Progenitor cell of endocrine pancreas (in vitro differentiated cells): ENCODE measurements around the gene SEC61G. TPM values are rescaled to one million over a fixed set of nuclear protein-coding genes. Genes with fewer than 3 reads are reported as not detected.

Experiments
- DNase-seq: peaks from one replicate; pipeline ENCODE4 v3.0.0; 2021; ENCODE audit warnings: low spot score; ENCODE audit not compliant: unreplicated experiment
- H3K27ac Mint-ChIP-seq: 2 replicates; pipeline ENCODE4 v1.8.0; 2021; ENCODE audit warnings: mild to moderate bottlenecking, moderate library complexity, mixed read lengths
- H3K27me3 Mint-ChIP-seq: 2 replicates; pipeline ENCODE4 v1.8.0; 2021; ENCODE audit warnings: mixed read lengths
- H3K36me3 Mint-ChIP-seq: 2 replicates; pipeline ENCODE4 v1.8.0; 2022; ENCODE audit warnings: mixed read lengths; ENCODE audit not compliant: insufficient read depth
- H3K4me1 Mint-ChIP-seq: 2 replicates; pipeline ENCODE4 v1.8.0; 2021; ENCODE audit warnings: low read depth, mixed read lengths
- H3K4me3 Mint-ChIP-seq: 2 replicates; pipeline ENCODE4 v1.8.0; 2021; ENCODE audit warnings: low read depth, mild to moderate bottlenecking, moderate library complexity, mixed read lengths
- H3K9me3 Mint-ChIP-seq: 2 replicates; pipeline ENCODE4 v1.8.0; 2021; ENCODE audit warnings: low read depth, mixed read lengths
- CTCF ChIP-seq: fragments of 200-600 bp; sonication (generic); IDR thresholded peaks from one replicate; pipeline ENCODE4 v1.5.0; 2021; ENCODE audit warnings: antibody characterized with exemption, mild to moderate bottlenecking; ENCODE audit not compliant: unreplicated experiment
- total RNA-seq: library from RNA; stranded (reverse); gene quantifications from 2 replicates; pipeline ENCODE4 v1.2.1, GENCODE V29; 2021

The SEC61G gene
- total RNA-seq, 1 donor from 2014 or later: 110 TPM

GRCh38 chr7:54783952-54784351 is 24.9 kb upstream of the SEC61G start:
- Mint-ChIP-seq H3K4me3 (no peak overlapping the region), H3K9me3 (no peaks in the 10 kb centered on the region), H3K27ac (no peak overlapping the region), H3K36me3 (no peaks in the 10 kb centered on the region), H3K27me3 (peaks cover 16% of the 10 kb centered on the region), H3K4me1 (peaks cover 2% of the 10 kb centered on the region)
- DNase-seq: no peak
- no peak for TF ChIP-seq CTCF

- no peak for TF ChIP-seq CTCF
- Mint-ChIP-seq H3K36me3 (no peaks in the 10 kb centered on the region), H3K4me1 (no peaks in the 10 kb centered on the region), H3K9me3 (no peaks in the 10 kb centered on the region), H3K27ac (no peak overlapping the region), H3K4me3 (no peak overlapping the region), H3K27me3 (peaks cover 13% of the 10 kb centered on the region)
- DNase-seq: no peak
Observed at GRCh38 chr7:54782829-54783228, 23.8 kb upstream of the SEC61G start.

GRCh38 chr7:54782314-54782713 is 23.3 kb upstream of the SEC61G start:
- no peak overlapping the region for H3K27ac Mint-ChIP-seq
- no peak for DNase-seq
- H3K9me3 Mint-ChIP-seq: no peaks in the 10 kb centered on the region
- no peak overlapping the region for H3K4me3 Mint-ChIP-seq
- H3K36me3 Mint-ChIP-seq: no peaks in the 10 kb centered on the region
- no peaks in the 10 kb centered on the region for H3K4me1 Mint-ChIP-seq
- peaks cover 13% of the 10 kb centered on the region for H3K27me3 Mint-ChIP-seq
- no peak for TF ChIP-seq CTCF

GRCh38 chr7:54781134-54781920 is 22.3 kb upstream of the SEC61G start:
- no peak for TF ChIP-seq CTCF
- no peak overlapping the region for H3K27ac Mint-ChIP-seq

GRCh38 chr7:54780490-54780889 is 21.5 kb upstream of the SEC61G start:
- H3K36me3 Mint-ChIP-seq: peaks cover 1% of the 10 kb centered on the region
- no peak overlapping the region for H3K4me3 Mint-ChIP-seq
- peaks cover 7% of the 10 kb centered on the region for H3K27me3 Mint-ChIP-seq
- TF ChIP-seq CTCF: no peak
- peaks cover 12% of the 10 kb centered on the region for H3K9me3 Mint-ChIP-seq
- no peak overlapping the region for H3K27ac Mint-ChIP-seq
- no peak for DNase-seq
- H3K4me1 Mint-ChIP-seq: no peaks in the 10 kb centered on the region

More at GRCh38 chr7:54781134-54781920, 22.3 kb upstream of the SEC61G start:
- Mint-ChIP-seq H3K4me3 (no peak overlapping the region), H3K27me3 (peaks cover 13% of the 10 kb centered on the region), H3K4me1 (no peaks in the 10 kb centered on the region), H3K9me3 (peaks cover 9% of the 10 kb centered on the region), H3K36me3 (peaks cover 1% of the 10 kb centered on the region)
- no peak for DNase-seq
